PC-9 (cell line): ENCODE data around the gene LRRC46.

Experiments used
- CTCF ChIP-seq: fragments of 200-600 bp; sonication (generic); conservative IDR thresholded peaks from 2 replicates; pipeline ENCODE4 v1.6.1; 2017; ENCODE audit warnings: mixed run types, antibody characterized with exemption, mild to moderate bottlenecking, moderate library complexity
- EZH2 ChIP-seq: fragments of 200-600 bp; sonication (generic); IDR thresholded peaks from 2 replicates; pipeline ENCODE4 v1.8.0; 2017; ENCODE audit warnings: antibody characterized with exemption, low read depth

GRCh38 chr17:47818002-47818695 is 13.3 kb upstream of the LRRC46 start:
- TF ChIP-seq CTCF = no peak
- TF ChIP-seq EZH2 = no peak
